Activated T-cell treated with anti-CD3 and anti-CD28 coated beads for 48 hours (primary cell): ENCODE data around the gene HYAL1.
"Not testable (repeated sequence)": the region's sequence is repeated elsewhere in the genome, so short reads cannot be mapped to it uniquely, and the experiment has no call there.

Source experiments
- DNase-seq: peaks from one replicate; pipeline ENCODE4 v3.0.0-alpha.2; 2020; ENCODE audit warnings: low read depth

The HYAL1 gene

GRCh38 chr3:50294089-50294488 is 9.3 kb downstream of the HYAL1 start:
- no peak for DNase-seq

- no peak for DNase-seq
Observed at GRCh38 chr3:50293079-50293801, 10.1 kb downstream of the HYAL1 start.

GRCh38 chr3:50292159-50293078 is 11.0 kb downstream of the HYAL1 start, which contains the start of gene IFRD2:
TSS of gene IFRD2 (minus strand) at chr3:50292429. CDS start at chr3:50292274, 155 bp downstream.
- DNase-seq: peak; percentile 93

GRCh38 chr3:50290161-50290641 is 13.2 kb downstream of the HYAL1 start:
- no peak for DNase-seq

GRCh38 chr3:50289130-50289529 is 14.2 kb downstream of the HYAL1 start:
- DNase-seq: no peak

- no peak for DNase-seq
Observed at GRCh38 chr3:50288387-50289007, 14.9 kb downstream of the HYAL1 start.

GRCh38 chr3:50287262-50287661 is 16.1 kb downstream of the HYAL1 start:
- no peak for DNase-seq

GRCh38 chr3:50286322-50287227 is 16.8 kb downstream of the HYAL1 start:
- DNase-seq: no peak

- DNase-seq: not testable (repeated sequence)
Observed at GRCh38 chr3:50284121-50284520, 19.3 kb downstream of the HYAL1 start.

- no peak for DNase-seq
Observed at GRCh38 chr3:50279255-50280016, 23.9 kb downstream of the HYAL1 start.

GRCh38 chr3:50278880-50279224 is 24.5 kb downstream of the HYAL1 start, which contains the start of gene LSMEM2:
TSS of gene LSMEM2 (plus strand) at chr3:50279087. CDS start at chr3:50279114, 27 bp downstream.
- no peak for DNase-seq

- DNase-seq: no peak
Observed at GRCh38 chr3:50278123-50278879, 25.1 kb downstream of the HYAL1 start.

- DNase-seq: no peak
Observed at GRCh38 chr3:50276762-50277101, 26.6 kb downstream of the HYAL1 start.

GRCh38 chr3:50275996-50276761 is 27.2 kb downstream of the HYAL1 start:
- peak; percentile 47 for DNase-seq

GRCh38 chr3:50275141-50275995 is 28.0 kb downstream of the HYAL1 start:
- DNase-seq: no peak

- peak; percentile 76 for DNase-seq
Observed at GRCh38 chr3:50274371-50275104, 28.8 kb downstream of the HYAL1 start.

- DNase-seq: no peak
Observed at GRCh38 chr3:50273689-50274065, 29.7 kb downstream of the HYAL1 start.
